Spleen (tissue), 11 donors: ENCODE measurements around the gene CCDC175. TPM values are rescaled to one million over a fixed set of nuclear protein-coding genes. Genes with fewer than 3 reads are reported as not detected.
A peak's percentile ranks its signal among the peaks of the same experiment; 100 is the strongest.

Experiments
- DNase-seq: peaks from one replicate; pipeline ENCODE4 v3.0.0-alpha.2; 2020
- H3K27ac ChIP-seq, 8 donors: fragments of 200-600 bp; sonication (generic) in 7 of 8; 1 replicate in 4 of 8; 2 replicates in 4 of 8; pipeline versions ENCODE4 v1.5.0 to v1.8.0; 2016 to 2021; ENCODE audit warnings: inconsistent platforms in 4 of 8, mild to moderate bottlenecking in 4 of 8, moderate library complexity in 1 of 8
- H3K27me3 ChIP-seq, 7 donors: fragments of 200-600 bp; sonication (generic) in 6 of 7; replicated peaks in 1 of 7; 1 replicate in 4 of 7; 2 replicates in 3 of 7; pipeline versions ENCODE4 v1.5.0 to v1.8.0; 2016 to 2021; ENCODE audit warnings: inconsistent platforms in 3 of 7, mild to moderate bottlenecking in 1 of 7
- H3K36me3 ChIP-seq, 6 donors: fragments of 200-600 bp; sonication (generic) in 5 of 6; 1 replicate in 4 of 6; 2 replicates in 2 of 6; pipeline versions ENCODE4 v1.5.0 to v1.8.0; 2016 to 2021; ENCODE audit warnings: inconsistent platforms in 2 of 6
- H3K4me1 ChIP-seq, 6 donors: fragments of 200-600 bp; sonication (generic) in 5 of 6; 1 replicate in 3 of 6; 2 replicates in 3 of 6; pipeline versions ENCODE4 v1.5.0 to v1.8.0; 2016 to 2021; ENCODE audit warnings: inconsistent platforms in 3 of 6
- H3K4me3 ChIP-seq, 8 donors: fragments of 200-600 bp; sonication (generic) in 7 of 8; 1 replicate in 4 of 8; 2 replicates in 4 of 8; pipeline versions ENCODE4 v1.5.0 to v1.8.0; 2016 to 2021; ENCODE audit warnings: inconsistent platforms in 4 of 8, mild to moderate bottlenecking in 4 of 8, moderate library complexity in 2 of 8
- H3K9me3 ChIP-seq, 8 donors: fragments of 200-600 bp; sonication (generic) in 7 of 8; 1 replicate in 4 of 8; 2 replicates in 4 of 8; pipeline versions ENCODE4 v1.5.0 to v1.8.0; 2016 to 2021; ENCODE audit warnings: inconsistent platforms in 4 of 8
- POLR2A ChIP-seq, 3 donors: fragments of 450-650 bp; IDR thresholded peaks; one replicate each; pipeline ENCODE4 v1.5.1; 2017; ENCODE audit warnings: antibody characterized with exemption in 3 of 3, mild to moderate bottlenecking in 1 of 3
- POLR2AphosphoS5 ChIP-seq, 3 donors: sonication (generic); formaldehyde crosslinking; IDR thresholded peaks; one replicate each; pipeline ENCODE4 v1.5.1; 2017; ENCODE audit warnings: antibody characterized with exemption in 3 of 3
- WGBS, 5 donors: extraction: QIAGEN DNeasy Blood & Tissue Kit in 3 of 5; methylation state at CpG; one replicate each; pipeline versions ENCODE4 v1.1.5 to v1.1.7; 2013 to 2018; 5-methylcytosine and 5-hydroxymethylcytosine counted together
- intact Hi-C: fragments of 100-400 bp; cut with DNase I; formaldehyde crosslinking; loops from one replicate; pipeline ENCODE4 v1.15.0; 2023; ENCODE audit warnings: low total_unique reads
- polyA plus RNA-seq, 3 donors: library from polyadenylated mRNA; stranded (reverse); fragments of 200-250 nt; gene quantifications; one replicate each; pipeline ENCODE4 v1.2.1, GENCODE V29; 2013
- total RNA-seq, 7 donors: library from RNA; depleted of rRNA in 3 of 7; stranded (reverse); fragments of >200 nt in 3 of 7; fragmentation: NEBNext Ultra II Directional in 4 of 7; extraction: Animal tissue kit (Norgen Biotek cat#: 25700) in 4 of 7; gene quantifications; one replicate each; pipeline versions ENCODE4 v1.1.0 to v1.2.1, GENCODE V29; 2016 to 2021
- TF ChIP-seq, protein P1 (sequence below), 11 experiments: fragments of 200-600 bp in 7 of 11; fragments of 450-650 bp in 4 of 11; sonication (generic) in 4 of 11; IDR thresholded peaks in 8 of 11; conservative IDR thresholded peaks in 3 of 11; 1 replicate in 7 of 11; 2 replicates in 4 of 11; pipeline versions ENCODE4 v1.4.0 to v1.8.0; 2016 to 2021; ENCODE audit warnings: antibody characterized with exemption in 11 of 11, inconsistent platforms in 4 of 11, mild to moderate bottlenecking in 1 of 11
- donor health status: healthy with polysubstance abuse.
- donor health status: DM: no; HTN: no; CAD: no; lungs with moderate emphysema.
- donor health status: DM: no; HTN: no; CAD: no.
- donor health status: Bipolar disorder and iron deficiency.
- donor health status: healthy.
- donor health status: DM: no; HTN: no; CAD: no.
- donor health status: DM: yes; HTN: yes; CAD: no.

Gene CCDC175
- total and polyA plus RNA-seq, 10 donors: 0.34 to 1.9 (median 0.43) TPM; not detected in 5

DNA sequence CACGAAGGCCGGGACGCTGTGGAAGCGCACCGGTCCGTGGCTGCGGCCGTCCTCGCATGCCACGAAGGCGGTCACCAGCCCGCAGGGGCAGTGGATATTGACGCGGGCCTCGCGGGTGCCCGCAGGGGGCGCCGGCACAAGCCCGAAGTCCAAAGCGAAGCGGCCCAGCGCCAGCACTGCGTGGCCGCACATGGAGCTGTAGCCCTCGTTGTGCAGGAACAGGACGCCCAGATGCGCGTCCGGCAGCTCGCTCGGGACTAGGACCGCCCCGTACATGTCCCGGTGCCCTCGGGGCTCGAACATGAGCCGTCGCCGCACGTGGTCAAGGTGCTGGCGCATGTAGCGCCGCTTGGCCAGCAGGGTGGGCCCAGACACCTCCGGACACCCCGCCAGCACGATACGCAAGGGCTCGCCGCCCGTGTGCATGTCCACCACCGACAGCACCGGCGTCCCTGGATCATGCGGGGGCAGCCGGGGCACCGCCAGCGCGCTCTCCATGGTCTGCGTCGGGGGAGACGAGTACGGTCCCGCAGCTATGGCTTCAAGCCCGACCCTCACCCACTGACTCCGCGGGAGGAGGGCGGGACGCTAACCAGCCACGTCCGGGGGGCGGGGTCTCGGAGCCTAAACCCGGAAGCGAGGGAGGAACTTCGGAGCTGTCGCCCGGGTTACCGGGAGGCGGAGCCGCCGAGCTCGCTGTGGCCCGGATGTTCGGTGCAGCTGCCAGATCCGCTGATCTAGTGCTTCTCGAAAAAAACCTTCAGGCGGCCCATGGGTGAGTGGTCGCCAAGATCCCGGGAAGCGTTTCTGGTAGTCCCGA, 92.6 kb downstream of the CCDC175 start, which contains the start of the genes JKAMP and L3HYPDH:
Gene JKAMP (plus strand): TSS at position 699 of the 820 bp plus-strand sequence. CDS start 73 bp downstream, at position 772.
Gene L3HYPDH (minus strand): TSS at position 590 of the 820 bp plus-strand sequence. CDS start 92 bp downstream, at position 498.
- Histone ChIP-seq H3K4me1 (peaks cover 36 to 84% (median 68%) of the 10 kb centered on the region in 6 donors), H3K27me3 (no peaks in the 10 kb centered on the region), H3K9me3 (no peaks in the 10 kb centered on the region), H3K4me3 (peak within 1 kb of the TSS; percentile 74 to 98 (median 90)), H3K27ac (peak within 1 kb of the TSS; percentile 88 to 97 (median 94)), H3K36me3 (peaks cover 0 to 25% (median 10%) of the 10 kb centered on the region in 6 donors)
- TF ChIP-seq POLR2AphosphoS5 (IDR thresholded peaks at IDR 0.05): peak; percentile 95 to 97 (median 97)
- TF ChIP-seq POLR2A (IDR thresholded peaks at IDR 0.05): peak in 2 of 3 donors; percentile 4 to 67
- TF ChIP-seq, protein P1, sequence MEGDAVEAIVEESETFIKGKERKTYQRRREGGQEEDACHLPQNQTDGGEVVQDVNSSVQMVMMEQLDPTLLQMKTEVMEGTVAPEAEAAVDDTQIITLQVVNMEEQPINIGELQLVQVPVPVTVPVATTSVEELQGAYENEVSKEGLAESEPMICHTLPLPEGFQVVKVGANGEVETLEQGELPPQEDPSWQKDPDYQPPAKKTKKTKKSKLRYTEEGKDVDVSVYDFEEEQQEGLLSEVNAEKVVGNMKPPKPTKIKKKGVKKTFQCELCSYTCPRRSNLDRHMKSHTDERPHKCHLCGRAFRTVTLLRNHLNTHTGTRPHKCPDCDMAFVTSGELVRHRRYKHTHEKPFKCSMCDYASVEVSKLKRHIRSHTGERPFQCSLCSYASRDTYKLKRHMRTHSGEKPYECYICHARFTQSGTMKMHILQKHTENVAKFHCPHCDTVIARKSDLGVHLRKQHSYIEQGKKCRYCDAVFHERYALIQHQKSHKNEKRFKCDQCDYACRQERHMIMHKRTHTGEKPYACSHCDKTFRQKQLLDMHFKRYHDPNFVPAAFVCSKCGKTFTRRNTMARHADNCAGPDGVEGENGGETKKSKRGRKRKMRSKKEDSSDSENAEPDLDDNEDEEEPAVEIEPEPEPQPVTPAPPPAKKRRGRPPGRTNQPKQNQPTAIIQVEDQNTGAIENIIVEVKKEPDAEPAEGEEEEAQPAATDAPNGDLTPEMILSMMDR (IDR thresholded peaks at IDR 0.05 in 8 of 11, conservative IDR thresholded peaks at IDR 0.05 in 3 of 11): peak in 9 of 11 experiments; percentile 37 to 78 (median 69)
- 0 to 1% (median 0%) methylated on average over 63 to 92 of the region's 92 CpGs for WGBS, 5 donors
- intact Hi-C loops: loop anchor here (10.0 kb wide), 1 partner anchor 611 kb away; the partner anchor contains the start of gene PCNX4
- DNase-seq: peak; percentile 100

DNA sequence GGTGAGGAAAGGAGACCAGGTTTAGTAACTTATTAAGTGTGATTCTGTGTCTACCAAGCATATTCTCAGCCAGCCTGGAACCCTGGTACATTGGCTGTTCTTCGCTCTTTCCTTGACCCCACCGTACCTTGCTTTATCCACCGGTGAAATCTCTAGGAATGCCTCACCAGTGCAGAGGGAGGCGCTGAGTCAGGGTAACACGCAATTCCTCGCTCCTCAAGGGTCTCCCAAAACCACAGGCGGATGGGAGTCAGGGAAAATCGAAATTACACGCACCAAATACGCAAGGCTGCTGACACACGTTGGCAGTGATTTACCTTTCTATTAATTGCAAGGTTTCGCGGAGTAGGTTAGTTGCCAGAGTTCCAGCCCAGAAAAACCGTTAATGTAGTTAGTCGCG, 93.2 kb downstream of the CCDC175 start:
- no peaks in the 10 kb centered on the region for H3K27me3 ChIP-seq
- H3K27ac ChIP-seq: peak overlapping the region; percentile 88 to 97 (median 94)
- TF ChIP-seq POLR2A (IDR thresholded peaks at IDR 0.05) (no peak), POLR2AphosphoS5 (IDR thresholded peaks at IDR 0.05) (no peak)
- TF ChIP-seq, protein P1 (IDR thresholded peaks at IDR 0.05 in 8 of 11, conservative IDR thresholded peaks at IDR 0.05 in 3 of 11): no peak
- peak overlapping the region; percentile 74 to 98 (median 90) for H3K4me3 ChIP-seq
- no peaks in the 10 kb centered on the region for H3K9me3 ChIP-seq
- no peak for DNase-seq
- 5 to 7% (median 7%) methylated on average over 16 of the region's 16 CpGs for WGBS, 5 donors
- H3K36me3 ChIP-seq: peaks cover 0 to 25% (median 4%) of the 10 kb centered on the region in 6 donors
- intact Hi-C loops: loop anchor here (10.0 kb wide), 1 partner anchor 611 kb away; the partner anchor contains the start of gene PCNX4
- peaks cover 36 to 78% (median 64%) of the 10 kb centered on the region in 6 donors for H3K4me1 ChIP-seq

DNA sequence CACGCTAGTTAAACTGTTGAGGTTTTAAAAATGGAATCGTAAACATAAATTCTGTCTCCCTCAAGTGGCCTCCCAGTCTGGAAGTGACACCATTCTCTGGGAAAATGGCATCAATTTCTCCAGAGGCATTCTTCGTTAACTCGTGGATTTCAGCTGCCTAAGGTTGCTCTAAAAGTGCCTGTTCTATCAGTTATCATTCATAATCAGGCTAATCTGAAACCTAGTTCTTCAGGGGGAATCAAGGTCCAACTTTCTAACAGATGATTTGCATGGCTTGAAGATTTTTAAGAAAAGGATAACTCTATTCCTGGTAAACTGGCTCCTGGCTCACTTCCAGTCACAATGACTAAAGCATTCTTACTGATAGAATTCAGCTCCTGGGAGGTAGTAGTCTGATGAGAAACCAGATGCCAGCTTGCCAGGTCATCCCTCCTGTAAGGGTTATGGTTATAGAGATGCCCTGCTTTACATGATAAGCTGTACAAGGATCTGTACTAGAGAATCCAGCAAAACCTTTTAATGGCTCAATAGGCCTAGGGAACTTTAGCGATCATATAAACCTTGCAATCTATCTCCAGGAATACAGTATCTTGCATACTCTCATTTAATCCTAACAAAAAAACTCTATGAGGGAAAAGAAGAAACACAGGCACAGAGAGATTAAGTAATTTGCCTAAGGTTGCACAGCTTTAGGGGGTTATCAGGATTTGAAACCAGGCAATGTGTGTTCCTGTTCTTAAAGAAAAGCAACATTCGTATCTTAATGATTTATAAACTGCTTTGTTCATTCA, 93.9 kb downstream of the CCDC175 start:
- H3K27ac ChIP-seq: peak overlapping the region in 7 of 8 donors; percentile 22 to 97 (median 94)
- H3K27me3 ChIP-seq: no peaks in the 10 kb centered on the region
- peaks cover 0 to 21% (median 1%) of the 10 kb centered on the region in 6 donors for H3K36me3 ChIP-seq
- H3K9me3 ChIP-seq: no peaks in the 10 kb centered on the region
- DNase-seq: no peak
- H3K4me3 ChIP-seq: peak overlapping the region; percentile 74 to 98 (median 90)
- peaks cover 36 to 72% (median 61%) of the 10 kb centered on the region in 6 donors for H3K4me1 ChIP-seq
- TF ChIP-seq, protein P1 (IDR thresholded peaks at IDR 0.05 in 8 of 11, conservative IDR thresholded peaks at IDR 0.05 in 3 of 11): no peak
- TF ChIP-seq POLR2A (IDR thresholded peaks at IDR 0.05) (no peak), POLR2AphosphoS5 (IDR thresholded peaks at IDR 0.05) (no peak)
- intact Hi-C loops: loop anchor here (10.0 kb wide), 1 partner anchor 612 kb away; the partner anchor contains the start of gene PCNX4
- 45 to 60% (median 48%) methylated on average over 6 of the region's 6 CpGs for WGBS, 5 donors
